ENCODE data around the gene TXLNG. TPM values are rescaled to one million over a fixed set of nuclear protein-coding genes. Genes with fewer than 3 reads are reported as not detected.

TXLNG gene
- total and polyA plus RNA-seq, 2 of the 13 experiments (the other 11 are each of a cell fraction or from before 2014, with no cell fraction given): 13.1 to 15.5 TPM

GRCh38 chrX:16826207-16826606 lies 39.9 kb downstream of the TXLNG start (continued):
- TF ChIP-seq CTCF (CRISPR knock-in tag; IDR thresholded peaks at IDR 0.05): peak; percentile 69
- peak in 1 of 2 experiments; percentile 25; a peak in 2 of 4 replicates for TF ChIP-seq MAFK (conservative IDR thresholded peaks at IDR 0.05 in 1 of 2, IDR thresholded peaks at IDR 0.05 in 1 of 2; ENCODE audit: low read length in 2 of 2)
- TF ChIP-seq FOXA1 (IDR thresholded peaks at IDR 0.05): no peak
- TF ChIP-seq FOXA1 (CRISPR knock-in tag; IDR thresholded peaks at IDR 0.05): peak; percentile 75
- TF ChIP-seq NR2F2 (IDR thresholded peaks at IDR 0.05; ENCODE audit: borderline replicate concordance, low read depth): 0 out of 2 replicates have a peak, but pooled peaks have one; percentile 20
- TF ChIP-seq ARID3A (IDR thresholded peaks at IDR 0.05; ENCODE audit: low read depth, low read length): peak; percentile 85
- no peak for TF ChIP-seq NFYC (CRISPR knock-in tag; IDR thresholded peaks at IDR 0.05)
- TF ChIP-seq MED13 (CRISPR knock-in tag; IDR thresholded peaks at IDR 0.05): no peak
- TF ChIP-seq NFIB (CRISPR knock-in tag; IDR thresholded peaks at IDR 0.05; ENCODE audit: borderline replicate concordance): no peak
- TF ChIP-seq HMG20B (CRISPR knock-in tag; conservative IDR thresholded peaks at IDR 0.05): no peak
- no peak for TF ChIP-seq ZNF550 (CRISPR knock-in tag; IDR thresholded peaks at IDR 0.05; ENCODE audit: borderline replicate concordance)
- TF ChIP-seq CC2D1A (CRISPR knock-in tag; IDR thresholded peaks at IDR 0.05): no peak
- no peak for TF ChIP-seq TFE3 (CRISPR knock-in tag; IDR thresholded peaks at IDR 0.05)
- no peak for TF ChIP-seq SMAD1 (CRISPR knock-in tag; IDR thresholded peaks at IDR 0.05; ENCODE audit: borderline replicate concordance, low read depth)
- peak; percentile 49 for TF ChIP-seq GATAD2A (CRISPR knock-in tag; IDR thresholded peaks at IDR 0.05)
- no peak for TF ChIP-seq TBX3 (IDR thresholded peaks at IDR 0.05; ENCODE audit: borderline replicate concordance)
- no peak for TF ChIP-seq ZFP90 (CRISPR knock-in tag; IDR thresholded peaks at IDR 0.05; ENCODE audit: borderline replicate concordance)
- TF ChIP-seq RFX3 (CRISPR knock-in tag; IDR thresholded peaks at IDR 0.05): no peak
- no peak for TF ChIP-seq ETV5 (CRISPR knock-in tag; IDR thresholded peaks at IDR 0.05; ENCODE audit: borderline replicate concordance)
- TF ChIP-seq ATF6 (CRISPR knock-in tag; conservative IDR thresholded peaks at IDR 0.05): no peak
- TF ChIP-seq ZNF766 (CRISPR knock-in tag; IDR thresholded peaks at IDR 0.05; ENCODE audit: borderline replicate concordance): no peak
- TF ChIP-seq PLRG1 (conservative IDR thresholded peaks at IDR 0.05): no peak
